Heart right ventricle (tissue), 16 donors: ENCODE measurements around the gene HNRNPM. TPM values are rescaled to one million over a fixed set of nuclear protein-coding genes. Genes with fewer than 3 reads are reported as not detected.
"Not testable (repeated sequence)": the region's sequence is repeated elsewhere in the genome, so short reads cannot be mapped to it uniquely, and the experiment has no call there.

Experiments
- ATAC-seq, 8 donors: fragments of 200-7000 bp; cut with Tn5 transposase; one replicate each; pipeline ENCODE4 v1.9.1; 2020; ENCODE audit warnings: mild to moderate bottlenecking in 8 of 8, moderate library complexity in 8 of 8, moderate number of reproducible peaks in 1 of 8
- DNase-seq, 2 donors: peaks; one replicate each; pipeline ENCODE4 v3.0.0-alpha.2; 2020
- H3K27ac ChIP-seq, 10 donors: fragments of 200-600 bp; sonication (generic) in 2 of 10; one replicate each; pipeline versions ENCODE4 v1.5.0 to v1.8.0; 2020 to 2022; ENCODE audit warnings: mild to moderate bottlenecking in 3 of 10
- H3K27me3 ChIP-seq, 7 donors: fragments of 200-600 bp; one replicate each; pipeline ENCODE4 v1.8.0; 2021 to 2022; ENCODE audit warnings: mild to moderate bottlenecking in 2 of 7
- H3K36me3 ChIP-seq, 9 donors: fragments of 200-600 bp; sonication (generic) in 1 of 9; one replicate each; pipeline versions ENCODE4 v1.5.0 to v1.8.0; 2020 to 2022; ENCODE audit warnings: mild to moderate bottlenecking in 2 of 9
- H3K4me1 ChIP-seq, 9 donors: fragments of 200-600 bp; sonication (generic) in 1 of 9; one replicate each; pipeline versions ENCODE4 v1.5.0 to v1.8.0; 2020 to 2022; ENCODE audit warnings: mild to moderate bottlenecking in 4 of 9
- H3K4me3 ChIP-seq, 10 donors: fragments of 200-600 bp; sonication (generic) in 2 of 10; one replicate each; pipeline versions ENCODE4 v1.5.0 to v1.8.0; 2020 to 2022; ENCODE audit warnings: mild to moderate bottlenecking in 7 of 10, moderate library complexity in 2 of 10
- H3K9me3 ChIP-seq, 11 donors: fragments of 200-600 bp in 10 of 11; sonication (generic) in 2 of 11; one replicate each; pipeline versions ENCODE4 v1.5.0 to v1.8.0; 2013 to 2022; ENCODE audit warnings: mild to moderate bottlenecking in 2 of 11, control low read depth in 1 of 11, moderate library complexity in 1 of 11
- WGBS, 2 donors: extraction: QIAGEN DNeasy Blood & Tissue Kit; methylation state at CpG; one replicate each; pipeline ENCODE4 v1.1.7; 2013; ENCODE audit warnings: inconsistent platforms in 1 of 2; 5-methylcytosine and 5-hydroxymethylcytosine counted together
- intact Hi-C, 10 donors: fragments of 100-400 bp; cut with DNase I; formaldehyde crosslinking; loops; one replicate each; pipeline versions ENCODE4 v1.11.1 to v1.14.2; 2022
- polyA plus RNA-seq, 2 donors: library from polyadenylated mRNA; stranded (reverse); fragments of 200-250 nt; gene quantifications; one replicate each; pipeline ENCODE4 v1.2.3, GENCODE V29; 2013
- total RNA-seq, 10 donors: library from RNA; stranded (reverse); fragmentation: NEBNext Ultra II Directional in 3 of 10; extraction: Animal tissue kit (Norgen Biotek cat#: 25700) in 3 of 10; gene quantifications; one replicate each; pipeline versions ENCODE4 v1.2.1 to v1.2.4, GENCODE V29; 2021 to 2023
- TF ChIP-seq, protein P1 (sequence below), 9 donors: fragments of 200-600 bp; sonication (generic) in 2 of 9; IDR thresholded peaks; one replicate each; pipeline versions ENCODE4 v1.5.0 to v1.8.0; 2021 to 2022; ENCODE audit warnings: antibody characterized with exemption in 9 of 9, mild to moderate bottlenecking in 5 of 9, moderate library complexity in 1 of 9
- donor health status: Arrhythmogenic right ventricular cardiomyopathy.
- donor health status: ischemic (EF 13 %, LVEDD 7.1; RV severe dilation, severe dysfunction).
- donor health status: healthy with polysubstance abuse.
- donor health status: DM: no; HTN: yes; CAD: no.
- donor health status: DM: no; HTN: no; CAD: no.
- donor health status: ischemic (EF 25% LVEDD 6.9; RV normal size, moderate dysfunction).
- donor health status: ischemic (EF 25% LVEDD 5.7; RV mildly dilated, moderate dysfunction).
- donor health status: healthy.
- donor health status: DM: yes; HTN: yes; CAD: no.
- donor health status: Ischemic cardiomyopathy.
- donor health status: ischemic (EF 35%, LVEDD 5.7; RV mildly dilated, moderate dysfunction).
- donor health status: nonischemic (EF 11% LVEDD 7.7; RV severe dilation, severe dysfunction).
- donor health status: DM: yes; HTN: yes; CAD: no.
- donor health status: PGD.
- donor health status: ischemic (EF 29% LVEDD 5.4; RV normal size, mild dysfunction).
- donor health status: nonischemic (EF 23%, LVEDD 6.1; RV moderate dilation, normal function).

The HNRNPM gene
- total and polyA plus RNA-seq, 12 donors, result 48.5 to 127 (median 93.9) TPM

DNA sequence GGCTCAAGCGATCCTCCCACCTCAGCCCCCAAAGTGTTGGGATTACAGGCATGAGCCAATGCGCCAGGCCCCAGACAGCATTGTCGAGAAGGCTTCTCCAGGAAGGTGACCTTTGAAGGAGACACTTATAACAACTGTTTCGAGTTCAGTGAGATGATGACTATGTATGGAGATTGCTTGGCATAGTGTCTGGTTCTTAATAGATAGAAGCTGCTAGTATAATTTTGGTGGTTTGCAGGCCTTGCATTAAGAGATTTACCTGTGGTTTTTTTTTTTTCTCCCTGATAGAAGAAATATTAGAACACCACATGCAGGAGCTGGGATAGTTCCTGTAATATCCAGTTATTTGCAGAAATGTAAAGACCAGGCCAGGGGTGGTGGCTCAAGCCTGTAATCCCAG lies 28.0 kb upstream of the HNRNPM start:
- ATAC-seq, result no peak
- WGBS, 2 donors, result 56 to 71% methylated on average over 4 of the region's 4 CpGs
- H3K36me3 ChIP-seq, result peaks cover 0 to 19% (median 0%) of the 10 kb centered on the region in 9 donors
- H3K4me3 ChIP-seq, result no peak overlapping the region
- no peaks in the 10 kb centered on the region for H3K27me3 ChIP-seq
- TF ChIP-seq, protein P1, sequence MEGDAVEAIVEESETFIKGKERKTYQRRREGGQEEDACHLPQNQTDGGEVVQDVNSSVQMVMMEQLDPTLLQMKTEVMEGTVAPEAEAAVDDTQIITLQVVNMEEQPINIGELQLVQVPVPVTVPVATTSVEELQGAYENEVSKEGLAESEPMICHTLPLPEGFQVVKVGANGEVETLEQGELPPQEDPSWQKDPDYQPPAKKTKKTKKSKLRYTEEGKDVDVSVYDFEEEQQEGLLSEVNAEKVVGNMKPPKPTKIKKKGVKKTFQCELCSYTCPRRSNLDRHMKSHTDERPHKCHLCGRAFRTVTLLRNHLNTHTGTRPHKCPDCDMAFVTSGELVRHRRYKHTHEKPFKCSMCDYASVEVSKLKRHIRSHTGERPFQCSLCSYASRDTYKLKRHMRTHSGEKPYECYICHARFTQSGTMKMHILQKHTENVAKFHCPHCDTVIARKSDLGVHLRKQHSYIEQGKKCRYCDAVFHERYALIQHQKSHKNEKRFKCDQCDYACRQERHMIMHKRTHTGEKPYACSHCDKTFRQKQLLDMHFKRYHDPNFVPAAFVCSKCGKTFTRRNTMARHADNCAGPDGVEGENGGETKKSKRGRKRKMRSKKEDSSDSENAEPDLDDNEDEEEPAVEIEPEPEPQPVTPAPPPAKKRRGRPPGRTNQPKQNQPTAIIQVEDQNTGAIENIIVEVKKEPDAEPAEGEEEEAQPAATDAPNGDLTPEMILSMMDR (IDR thresholded peaks at IDR 0.05), result no peak
- DNase-seq, result no peak
- intact Hi-C loops, result loop anchor here in 2 of 10 donors (10.0 kb wide), 2 partner anchors 48 to 88 kb away; partner anchors contain the start of gene PRAM1 (in 1 of the 2)
- no peaks in the 10 kb centered on the region for H3K9me3 ChIP-seq
- peaks cover 10 to 66% (median 45%) of the 10 kb centered on the region in 9 donors for H3K4me1 ChIP-seq
- H3K27ac ChIP-seq, result peak overlapping the region in 8 of 10 donors; percentile 52 to 80 (median 72)

DNA sequence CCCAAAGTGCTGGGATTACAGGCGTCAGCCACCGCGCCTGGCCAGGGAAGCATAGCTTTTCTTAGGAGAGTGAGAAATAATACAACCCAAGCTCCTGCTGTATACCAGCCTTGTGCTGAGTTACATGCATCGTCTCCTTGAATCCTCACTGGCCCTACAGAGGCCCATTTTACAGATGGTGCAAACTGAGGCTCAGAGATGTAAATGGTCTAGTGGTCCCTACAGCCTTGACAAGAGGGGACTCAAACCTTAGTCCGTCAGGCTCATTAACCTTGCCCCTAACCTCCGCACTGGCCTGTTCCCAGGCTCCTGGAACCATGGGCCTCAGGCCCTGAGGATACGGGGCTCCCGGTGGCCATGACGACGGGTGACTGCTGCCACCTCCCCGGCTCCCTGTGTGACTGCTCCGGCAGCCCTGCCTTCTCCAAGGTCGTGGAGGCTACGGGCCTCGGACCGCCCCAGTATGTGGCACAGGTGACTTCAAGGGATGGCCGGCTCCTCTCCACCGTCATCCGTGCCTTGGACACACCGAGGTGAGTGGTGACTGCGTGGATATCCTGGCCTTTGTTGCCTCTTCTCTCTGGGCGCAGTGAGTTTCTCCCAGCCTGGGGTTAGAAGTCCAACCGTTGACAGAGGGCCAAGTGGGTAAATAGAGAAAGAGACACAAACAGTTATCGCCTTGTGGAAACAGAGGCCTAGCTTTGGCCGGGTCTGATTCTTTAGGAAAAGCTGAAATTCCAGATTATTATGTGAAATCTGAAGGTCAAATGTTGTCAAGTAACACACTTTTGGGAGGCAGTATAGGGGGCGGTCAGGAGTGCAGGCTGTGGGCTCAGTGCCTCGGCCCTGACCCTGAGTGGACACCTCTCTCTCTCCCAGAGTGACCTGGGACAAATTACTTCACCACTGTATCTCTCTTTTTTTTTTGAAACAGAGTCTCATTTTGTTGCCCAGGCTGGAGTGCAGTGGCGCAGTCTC lies 23.0 kb upstream of the HNRNPM start:
- Histone ChIP-seq H3K36me3 (peaks cover 0 to 46% (median 7%) of the 10 kb centered on the region in 9 donors), H3K27ac (no peak overlapping the region), H3K27me3 (no peaks in the 10 kb centered on the region), H3K4me1 (peaks cover 19 to 51% (median 37%) of the 10 kb centered on the region in 9 donors), H3K9me3 (no peaks in the 10 kb centered on the region), H3K4me3 (no peak overlapping the region)
- intact Hi-C loops, result no loop called here
- DNase-seq (no peak), ATAC-seq (no peak)
- TF ChIP-seq, protein P1 (IDR thresholded peaks at IDR 0.05), result no peak
- 92 to 93% methylated on average over 28 of the region's 28 CpGs for WGBS, 2 donors

GRCh38 chr19:8423817-8424223 lies 21.0 kb upstream of the HNRNPM start:
- Histone ChIP-seq H3K4me1 (peaks cover 11 to 30% (median 20%) of the 10 kb centered on the region in 9 donors), H3K27me3 (no peaks in the 10 kb centered on the region), H3K36me3 (peaks cover 0 to 64% (median 7%) of the 10 kb centered on the region in 9 donors), H3K9me3 (no peaks in the 10 kb centered on the region), H3K4me3 (peak overlapping the region in 7 of 10 donors; percentile 9 to 30 (median 22)), H3K27ac (peak overlapping the region; percentile 81 to 97 (median 89))
- ATAC-seq, result peak; percentile 94 to 99 (median 98)
- intact Hi-C loops, result loop anchor here in 1 of 10 donors (1.0 kb wide), 1 partner anchor 31 kb away; no protein-coding TSS in a partner anchor
- DNase-seq, result peak; percentile 91 to 96
- WGBS, 2 donors, result 37 to 49% methylated on average over 9 of the region's 9 CpGs
- TF ChIP-seq, protein P1 (IDR thresholded peaks at IDR 0.05), result no peak

DNA sequence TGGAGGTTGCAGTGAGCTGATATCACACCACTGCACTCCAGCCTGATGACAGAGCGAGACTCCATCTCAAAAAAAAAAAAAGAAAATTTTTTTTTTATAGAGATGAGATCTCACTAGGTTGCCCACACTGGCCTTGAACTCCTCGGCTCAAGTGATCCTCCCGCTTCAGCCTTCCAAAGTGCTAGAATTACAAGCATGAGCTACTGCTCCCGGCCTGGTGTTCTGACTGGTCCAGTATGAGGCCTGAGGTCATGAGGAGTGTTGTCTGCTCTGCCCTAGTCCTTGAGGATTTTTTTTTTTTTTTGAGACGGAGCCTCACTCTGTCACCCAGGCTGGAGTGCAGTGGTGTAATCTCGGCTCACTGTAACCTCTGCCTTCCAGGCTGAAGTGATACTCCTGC lies 19.4 kb upstream of the HNRNPM start:
- 87 to 89% methylated on average over 6 of the region's 6 CpGs for WGBS, 2 donors
- DNase-seq, H3K4me3 ChIP-seq, intact Hi-C loops, H3K9me3 ChIP-seq, H3K27me3 ChIP-seq, ATAC-seq: not testable (repeated sequence)
- Histone ChIP-seq H3K36me3 (peaks cover 0 to 75% (median 7%) of the 10 kb centered on the region in 9 donors), H3K4me1 (peaks cover 10 to 27% (median 20%) of the 10 kb centered on the region in 9 donors), H3K27ac (peak overlapping the region in 4 of 10 donors; percentile 81 to 97 (median 89))
